HG03103 (cell line): Measurements from ENCODE around the gene PRPH2.
A peak's percentile ranks its signal among the peaks of the same experiment; 100 is the strongest.
"Not testable (repeated sequence)": the region's sequence is repeated elsewhere in the genome, so short reads cannot be mapped to it uniquely, and the experiment has no call there.

Source experiments
- ATAC-seq: cut with Tn5 transposase; IDR thresholded peaks from one replicate; pipeline ENCODE4 v1.9.1; 2021; ENCODE audit warnings: low read depth; ENCODE audit not compliant: unreplicated experiment

PRPH2 gene

DNA sequence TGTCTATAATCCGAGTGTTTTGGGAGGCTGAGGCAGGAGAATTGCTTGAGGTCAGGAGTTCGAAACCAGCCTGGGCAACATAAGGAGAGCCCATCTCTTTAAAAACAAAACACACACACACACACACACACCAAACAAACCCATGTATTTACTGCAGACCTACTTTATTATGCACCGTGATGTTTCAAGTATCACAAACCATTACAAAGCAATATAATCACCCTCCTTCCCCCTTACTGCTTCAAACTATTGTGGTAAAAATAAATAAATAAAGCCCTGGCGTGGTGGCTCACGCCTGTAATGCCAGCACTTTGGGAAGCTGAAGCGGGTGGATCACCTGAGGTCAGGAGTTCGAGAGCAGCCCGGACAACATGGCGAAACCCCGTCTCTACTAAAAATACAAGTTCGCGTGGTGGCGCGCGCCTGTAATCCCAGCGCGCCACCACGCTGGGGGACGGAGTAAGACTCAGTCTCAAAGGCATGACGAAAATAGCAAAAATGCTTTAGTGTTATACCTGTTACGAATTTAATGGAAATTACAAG lies 22.0 kb upstream of the PRPH2 start:
- no peak for ATAC-seq

DNA sequence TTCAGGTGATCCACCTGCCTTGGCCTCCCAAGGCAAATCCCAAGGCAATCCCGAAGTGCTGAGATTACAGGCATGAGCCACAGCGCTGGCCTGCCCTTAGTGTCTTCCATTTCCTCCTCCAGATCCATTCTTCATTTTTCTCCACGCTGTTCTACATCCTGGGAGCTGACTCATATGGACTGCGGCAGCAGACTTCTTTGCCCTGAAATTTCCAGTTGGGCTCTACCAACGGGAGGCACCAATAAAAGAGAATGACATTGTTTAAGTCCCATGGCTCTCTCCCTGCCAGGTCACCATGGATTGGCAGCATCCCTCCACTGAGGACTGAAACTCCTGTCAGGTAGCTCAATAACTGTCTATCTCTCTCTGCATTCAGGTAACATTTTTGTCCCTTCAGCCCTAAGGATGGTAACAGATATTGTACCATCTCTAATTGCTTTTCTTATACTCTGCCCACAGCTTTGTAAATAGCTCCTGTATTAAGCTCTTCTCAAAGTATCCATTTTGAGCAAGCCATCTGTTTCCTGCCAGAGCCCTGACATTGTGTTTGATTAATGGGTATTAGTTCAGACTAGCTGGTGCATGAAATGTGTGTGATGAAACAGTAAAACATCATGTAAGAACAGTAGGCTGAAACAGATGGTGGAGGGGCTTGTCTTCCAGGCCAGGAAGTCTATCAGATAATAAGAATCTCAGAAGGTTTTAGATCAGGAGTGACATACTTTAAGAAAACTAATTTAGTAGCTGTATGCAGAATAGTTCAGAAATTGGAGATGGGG lies 19.9 kb upstream of the PRPH2 start:
- ATAC-seq: no peak

DNA sequence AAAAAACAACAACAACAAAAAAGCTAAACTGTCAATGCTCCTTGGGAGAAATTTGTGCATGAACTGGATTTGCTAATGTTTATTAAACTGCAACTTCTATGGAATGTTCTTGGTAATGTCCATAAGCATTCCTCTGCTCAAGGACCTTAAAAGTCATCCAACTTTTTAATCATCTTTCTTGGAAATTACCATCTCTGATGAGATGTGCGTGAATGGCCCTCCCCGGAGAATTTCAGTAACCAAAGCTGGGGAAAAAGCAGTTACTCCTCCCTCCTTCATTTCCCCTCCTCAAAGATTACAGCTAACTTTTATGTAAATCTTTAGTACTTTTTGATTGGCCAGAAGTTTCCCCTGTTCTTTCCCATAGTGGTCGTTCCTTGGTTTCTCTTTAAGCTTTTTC lies 18.3 kb upstream of the PRPH2 start:
- no peak for ATAC-seq

DNA sequence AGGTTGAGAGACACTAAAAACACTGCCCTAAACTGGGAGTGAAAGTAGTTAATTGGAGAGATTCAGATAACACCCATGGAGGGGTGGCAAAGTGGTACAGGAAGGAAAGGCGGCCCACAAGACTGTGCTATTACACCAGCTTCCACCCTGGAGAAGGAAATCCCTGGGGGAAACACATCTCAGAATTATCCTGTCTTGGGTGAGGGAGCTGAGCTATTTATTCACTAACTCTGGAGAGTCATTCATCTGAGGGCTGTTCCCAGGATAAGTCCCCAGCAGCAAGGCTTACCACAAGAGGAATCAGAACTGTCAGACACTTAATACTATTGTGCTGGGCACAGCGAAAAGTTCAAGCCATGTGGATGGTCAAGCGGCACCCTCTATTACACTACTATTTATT lies 13.6 kb upstream of the PRPH2 start:
- ATAC-seq: no peak

DNA sequence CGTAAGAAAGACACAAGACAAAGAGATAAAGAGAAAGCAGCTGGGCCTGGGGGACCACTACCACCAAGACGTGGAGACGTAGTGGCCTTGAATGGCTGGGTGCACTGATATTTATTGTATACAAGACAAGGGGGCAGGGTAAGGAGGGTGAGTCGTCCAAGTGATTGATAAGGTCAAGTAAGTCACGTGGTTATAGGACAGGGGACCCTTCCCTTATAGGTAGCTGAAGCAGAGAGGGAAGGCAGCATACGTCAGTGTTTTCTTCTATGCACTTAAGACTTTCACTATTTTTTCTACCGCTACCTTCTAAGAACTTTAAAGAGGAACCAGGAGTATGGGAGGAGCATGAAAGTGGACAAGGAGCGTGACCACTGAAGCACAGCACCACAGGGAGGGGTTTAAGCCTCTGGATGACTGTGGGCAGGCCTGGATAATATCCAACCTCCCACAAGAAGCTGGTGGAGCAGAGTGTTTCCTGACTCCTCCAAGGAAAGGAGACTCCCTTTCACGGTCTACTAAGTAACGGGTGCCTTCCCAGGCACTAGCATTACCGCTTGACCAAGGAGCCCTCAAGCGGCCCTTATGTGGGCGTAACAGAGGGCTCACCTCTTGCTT lies 11.6 kb upstream of the PRPH2 start:
- ATAC-seq: not testable (repeated sequence)

DNA sequence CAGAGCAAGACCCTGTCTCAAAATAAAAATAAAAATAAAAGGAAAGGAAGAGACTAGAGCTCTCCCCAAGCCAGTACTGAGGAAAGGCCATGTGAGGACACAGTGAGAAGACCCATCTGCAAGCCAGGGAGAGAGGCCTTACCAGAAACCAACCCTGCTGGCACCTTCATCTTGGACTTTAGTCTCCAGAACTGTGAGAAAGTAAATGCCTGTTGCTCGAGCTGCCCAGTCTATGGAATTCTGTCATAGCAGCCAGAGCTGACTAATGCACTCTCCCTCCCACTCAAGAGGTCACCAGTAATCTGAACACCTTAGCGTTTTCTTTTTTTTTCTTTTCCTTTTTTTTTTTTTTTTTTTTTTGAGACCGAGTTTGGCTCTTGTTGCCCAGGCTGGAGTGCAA lies 7.3 kb upstream of the PRPH2 start:
- ATAC-seq: no peak

DNA sequence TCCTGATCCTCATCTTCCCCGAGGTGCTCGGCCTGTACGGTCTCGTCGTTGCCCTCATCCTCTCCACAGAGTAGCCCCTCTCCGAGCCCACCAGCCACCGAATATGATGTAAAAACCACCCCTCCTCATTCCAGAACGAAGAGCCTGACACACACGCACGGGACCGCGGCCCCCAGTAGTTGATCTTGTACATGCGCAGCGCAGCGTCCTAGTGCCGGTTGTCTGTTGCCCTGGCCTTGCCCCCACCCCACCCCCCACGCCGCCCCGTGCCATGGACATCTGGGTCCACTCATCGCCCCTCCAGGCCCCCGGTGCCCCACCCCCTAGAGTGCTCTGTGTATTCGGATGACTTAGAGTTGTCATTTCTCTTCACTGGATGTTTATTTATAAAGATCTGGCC lies 5.2 kb upstream of the PRPH2 start:
- no peak for ATAC-seq

DNA sequence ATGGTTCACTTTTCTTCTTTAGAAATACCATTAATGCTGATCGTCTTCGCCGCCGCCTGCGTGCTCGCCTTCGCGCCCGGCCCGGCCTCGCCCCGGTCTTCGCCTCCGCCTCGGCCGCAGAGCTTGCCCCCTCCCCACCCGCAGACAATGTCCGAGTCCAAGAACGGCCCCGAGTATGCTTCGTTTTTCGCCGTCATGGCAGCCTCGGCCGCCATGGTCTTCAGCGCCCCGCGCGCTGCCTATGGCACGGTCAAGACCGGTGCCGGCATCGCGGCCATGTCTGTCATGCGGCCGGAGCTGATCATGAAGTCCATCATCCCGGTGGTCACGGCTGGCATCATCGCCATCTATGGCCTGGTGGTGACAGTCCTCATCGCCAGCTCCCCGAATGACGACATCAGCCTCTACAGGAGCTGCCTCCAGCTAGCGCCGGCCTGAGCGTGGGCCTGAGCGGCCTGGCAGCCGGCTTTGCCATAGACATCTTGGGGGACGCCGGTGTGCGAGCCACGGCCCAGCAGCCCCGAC lies 4.8 kb upstream of the PRPH2 start:
- no peak for ATAC-seq

DNA sequence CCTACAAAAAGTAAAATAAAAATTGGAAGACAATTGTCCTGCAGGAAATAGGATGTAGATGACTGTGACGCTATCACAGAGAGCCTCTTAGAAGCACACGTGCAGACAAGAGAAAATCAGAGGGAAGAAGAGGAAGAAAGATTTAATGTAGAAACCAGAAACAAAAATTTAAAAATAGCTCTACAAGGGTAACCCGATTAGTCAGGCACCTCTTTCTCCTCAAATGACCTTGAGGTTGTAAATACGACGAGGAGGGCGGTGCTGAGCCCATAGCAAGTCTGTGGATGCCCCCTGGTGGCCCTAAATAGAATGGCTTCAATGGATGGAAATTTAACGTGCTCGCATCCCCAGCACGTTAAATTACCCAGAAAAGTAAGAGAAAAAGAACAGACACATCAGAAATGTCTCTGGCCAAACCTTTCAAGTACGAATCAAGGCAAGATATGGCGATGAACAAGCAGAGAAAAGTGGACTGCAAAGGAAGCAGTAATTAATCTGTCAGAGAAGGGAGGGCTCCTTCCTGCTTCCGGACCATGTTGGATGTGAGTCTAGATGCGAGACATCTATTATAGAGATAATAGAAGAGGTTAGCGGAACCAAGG lies 4.2 kb upstream of the PRPH2 start:
- peak; percentile 85 for ATAC-seq

DNA sequence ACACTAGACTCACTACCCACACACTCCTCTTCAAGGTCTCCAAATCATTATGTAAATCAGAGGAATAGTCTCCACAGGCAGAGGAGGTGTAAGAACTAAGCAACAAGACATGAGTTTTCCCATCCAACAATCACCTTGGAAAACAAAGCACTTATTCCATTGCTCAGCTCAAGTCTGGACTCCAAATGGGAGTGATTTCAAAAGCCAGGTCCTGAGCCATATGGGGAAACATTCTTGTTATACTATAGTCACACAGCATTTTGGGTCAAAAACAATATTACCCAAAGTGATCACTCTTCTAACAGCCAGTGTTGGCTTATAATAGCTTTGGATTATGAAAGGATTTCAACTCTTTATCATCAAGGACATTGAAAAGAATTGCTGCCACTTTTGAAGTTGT lies 3.6 kb upstream of the PRPH2 start:
- no peak for ATAC-seq

DNA sequence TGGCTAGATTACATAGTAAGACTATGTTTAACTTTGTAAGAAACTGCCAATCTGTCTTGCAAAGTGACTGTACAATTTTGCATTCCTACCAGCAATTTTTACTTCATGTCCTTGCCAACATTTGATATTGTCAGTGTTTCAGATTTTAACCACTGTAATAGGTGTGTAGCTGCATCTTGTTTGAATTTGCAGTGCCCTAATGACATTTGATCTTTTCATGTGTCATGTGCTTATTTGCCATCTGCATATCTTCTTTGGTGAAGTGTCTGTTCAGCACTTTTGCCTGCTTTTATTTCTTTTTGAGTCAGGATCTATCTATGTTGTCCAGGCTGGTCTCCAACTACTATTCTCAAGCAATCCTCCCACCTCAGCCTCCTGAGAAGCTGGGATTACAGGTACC lies 2.4 kb upstream of the PRPH2 start:
- ATAC-seq: no peak

DNA sequence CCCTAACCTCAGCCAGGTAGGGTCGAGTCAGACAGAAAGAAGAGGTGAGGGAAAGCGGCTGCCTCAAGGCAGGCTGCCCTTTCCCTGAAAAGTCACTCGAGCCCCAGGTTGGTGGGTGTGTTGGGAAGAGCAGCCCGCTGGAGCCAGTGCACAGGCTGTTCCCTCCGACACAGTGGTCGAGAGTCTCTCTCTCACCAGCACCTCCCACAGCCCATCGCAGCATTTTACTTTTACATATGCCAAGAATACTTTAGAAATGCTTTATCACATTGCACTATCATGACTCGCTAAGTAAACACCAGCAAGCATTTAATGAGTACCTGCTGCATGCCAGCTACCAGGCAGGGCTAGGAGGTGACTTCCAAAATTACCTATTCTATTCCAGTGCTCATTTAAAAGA lies 1.7 kb downstream of the PRPH2 start:
- no peak for ATAC-seq

DNA sequence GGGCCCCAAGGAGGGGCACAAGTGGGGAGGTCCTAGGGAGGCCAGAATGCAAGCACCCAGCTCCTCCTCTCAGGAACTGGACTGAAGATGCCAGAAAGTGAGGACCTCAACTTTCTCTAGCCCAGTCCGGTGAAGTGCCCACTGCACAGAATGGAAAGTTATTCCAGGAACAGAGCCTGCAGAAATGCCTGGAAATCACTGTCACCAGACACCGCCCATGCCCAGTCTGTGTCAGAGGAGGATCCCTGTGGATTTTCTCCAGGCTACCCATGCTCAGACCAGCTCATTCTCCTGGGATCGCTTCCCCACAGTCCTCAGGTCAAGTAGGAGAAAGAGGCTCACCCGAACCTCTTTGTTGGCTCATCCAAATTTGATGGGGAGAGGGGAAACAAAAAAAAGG lies 6.5 kb downstream of the PRPH2 start:
- no peak for ATAC-seq

DNA sequence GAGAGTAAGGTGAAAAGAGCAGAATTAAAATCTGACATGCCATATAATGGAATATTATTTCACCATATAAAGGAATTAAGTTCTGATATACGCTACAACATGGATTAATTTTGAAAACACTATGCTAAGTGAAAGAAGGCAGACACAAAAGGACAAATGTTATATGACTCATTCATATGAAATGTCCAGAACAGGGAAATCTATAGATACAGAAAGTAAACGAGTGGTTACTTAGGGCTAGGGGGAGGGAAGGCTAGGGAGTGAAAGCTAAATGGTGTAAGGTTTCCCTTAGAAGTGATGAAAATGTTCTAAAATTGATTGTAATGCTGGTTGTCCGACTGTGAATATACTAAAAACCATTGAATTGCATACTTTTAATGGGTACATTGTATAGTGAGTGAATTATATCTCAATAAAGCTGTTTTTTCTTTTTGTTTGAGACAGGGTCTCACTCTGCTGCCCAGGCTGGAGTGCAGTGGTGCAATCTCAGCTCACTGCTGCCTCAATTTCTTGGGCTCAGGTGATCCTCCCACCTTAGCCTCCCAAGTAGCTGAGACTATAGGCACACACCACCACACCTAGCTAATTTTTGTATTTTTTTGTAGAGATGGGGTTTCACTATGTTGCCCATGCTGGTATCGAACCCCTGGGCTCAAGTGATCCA lies 8.2 kb downstream of the PRPH2 start:
- ATAC-seq: no peak

DNA sequence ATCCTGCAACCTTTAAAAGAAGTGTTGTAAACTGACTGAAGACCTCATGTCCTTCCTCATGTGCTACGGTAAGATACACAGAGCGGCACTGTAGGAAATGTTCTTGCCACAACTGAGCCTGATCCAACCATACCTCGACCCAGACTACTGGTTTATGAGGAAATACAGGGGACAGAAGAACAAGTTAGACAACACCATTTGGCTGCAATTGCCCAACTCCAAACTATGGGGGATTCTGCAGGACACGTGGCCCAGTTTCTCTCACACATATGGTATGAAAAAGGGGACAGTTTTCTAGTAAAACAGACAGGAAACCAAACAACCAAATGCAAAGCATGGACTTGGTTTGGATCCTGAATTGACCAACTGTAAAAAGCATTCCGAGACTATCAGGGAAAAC lies 10.5 kb downstream of the PRPH2 start:
- ATAC-seq: no peak

DNA sequence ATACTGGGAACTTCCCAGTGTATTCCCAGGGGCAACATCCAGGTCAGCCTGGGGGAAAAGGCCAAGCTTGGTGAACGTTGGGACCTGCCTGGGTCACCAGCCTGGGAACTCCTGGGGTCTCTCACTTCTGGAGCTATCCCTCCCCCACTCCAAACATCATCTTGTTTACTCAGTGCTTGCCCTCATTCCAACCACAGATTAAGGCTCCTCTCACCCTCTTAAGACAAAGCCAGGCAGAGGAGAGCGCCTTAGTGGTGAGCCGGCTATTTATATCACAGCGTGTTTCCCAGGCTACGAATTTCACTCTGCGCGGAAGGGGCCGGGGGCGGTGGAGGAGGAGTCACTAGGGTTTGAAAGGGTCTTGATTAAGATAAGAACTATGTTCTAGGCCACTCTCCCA lies 12.1 kb downstream of the PRPH2 start:
- ATAC-seq: no peak

DNA sequence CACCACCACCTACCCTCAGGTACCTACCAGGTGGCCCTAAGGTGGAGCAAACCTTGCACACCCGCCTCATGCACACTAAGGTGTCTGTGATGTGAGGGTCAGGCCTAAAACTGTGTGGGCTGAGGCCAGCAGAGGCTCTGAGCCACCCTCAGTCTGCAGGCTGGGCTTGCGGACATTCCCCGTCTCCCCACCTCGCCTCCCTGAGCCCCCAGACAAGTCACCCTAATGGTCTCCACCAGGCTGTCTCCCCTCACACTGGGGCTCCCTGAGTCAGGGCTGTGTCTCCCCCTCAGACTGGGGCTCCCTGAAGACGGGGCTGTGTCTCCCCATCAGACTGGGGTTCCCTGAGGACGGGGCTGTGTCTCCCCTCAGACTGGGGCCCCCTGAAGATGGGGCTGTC lies 12.5 kb downstream of the PRPH2 start:
- no peak for ATAC-seq

DNA sequence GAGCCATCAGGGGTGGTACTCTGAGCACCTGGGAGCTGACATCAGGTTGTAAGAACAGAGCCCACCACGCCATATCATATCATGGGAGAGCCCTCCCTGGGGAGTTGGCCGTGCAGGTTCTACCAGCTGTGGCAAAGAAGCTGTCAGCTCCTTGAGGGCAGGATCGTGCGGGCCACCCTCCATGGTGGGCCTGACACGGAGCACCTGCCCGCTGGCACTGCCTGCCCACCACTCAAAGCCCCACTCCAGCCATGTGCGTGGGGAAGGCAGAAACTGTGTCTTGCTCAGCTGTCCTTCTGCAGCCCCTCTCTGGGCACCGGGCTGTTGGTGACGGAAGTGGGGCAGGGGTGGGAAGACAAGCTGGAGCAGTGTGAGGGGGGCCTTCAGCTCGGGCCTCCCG lies 14.3 kb downstream of the PRPH2 start:
- ATAC-seq: no peak

DNA sequence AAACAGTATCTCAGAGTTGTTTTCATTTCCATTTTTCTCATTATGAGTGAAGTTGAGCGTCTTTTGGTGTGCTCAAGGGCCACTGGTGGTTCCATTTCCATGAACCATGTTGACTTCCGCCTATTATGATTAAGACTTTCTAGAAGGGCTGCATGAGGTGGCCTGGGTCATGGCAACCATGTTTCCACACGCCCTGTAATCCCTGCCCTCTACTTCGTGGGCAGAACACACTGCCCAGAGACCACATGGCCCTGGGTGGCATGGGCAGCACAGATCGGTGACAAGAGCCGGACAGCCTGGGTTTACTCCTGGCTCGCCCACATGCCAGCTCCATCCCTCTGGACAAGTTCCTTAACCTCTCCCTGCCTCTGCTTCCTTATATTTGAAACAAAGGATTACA lies 14.8 kb downstream of the PRPH2 start:
- no peak for ATAC-seq

DNA sequence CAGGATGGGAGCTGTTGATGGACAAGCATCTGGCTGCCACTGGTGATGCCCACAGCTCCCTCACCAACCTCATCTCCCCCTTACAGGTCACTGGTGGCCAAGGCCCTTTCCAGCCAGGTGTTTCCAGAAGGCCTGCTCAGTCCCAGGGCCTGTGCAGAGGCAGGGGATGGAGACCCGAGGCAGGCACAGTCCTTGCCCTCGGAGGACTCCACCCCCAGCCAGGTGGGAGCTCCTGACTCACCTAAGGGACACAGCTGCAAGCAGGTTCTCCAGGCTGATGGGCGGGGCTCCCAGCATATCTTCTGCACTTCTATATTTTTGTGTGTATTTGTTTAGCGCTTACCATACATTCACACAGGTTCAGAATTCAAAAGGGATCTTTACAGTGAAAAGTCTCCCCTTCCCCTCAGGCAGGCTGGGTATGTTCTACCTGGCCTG lies 17.4 kb downstream of the PRPH2 start:
- ATAC-seq: no peak
